T47D (cell line): ENCODE data around the gene LRIG1.

Experiments
- DNase-seq, 2 experiments: peaks; one replicate each; pipeline versions ENCODE4 v3.0.0 to v3.0.0-alpha.2; 2011 to 2012; ENCODE audit warnings: low read depth in 1 of 2, low spot score in 1 of 2
- JUND ChIP-seq: IDR thresholded peaks from 2 replicates; pipeline ENCODE4 v1.6.1; 2012; ENCODE audit warnings: low read depth
- in situ Hi-C: cut with HindIII; loops from 2 replicates; pipeline ENCODE4 v1.10.0; 2016; ENCODE audit warnings: low sequenced_read_pairs, low pct_unique_long_range_greater_than_20kb

The LRIG1 gene

DNA sequence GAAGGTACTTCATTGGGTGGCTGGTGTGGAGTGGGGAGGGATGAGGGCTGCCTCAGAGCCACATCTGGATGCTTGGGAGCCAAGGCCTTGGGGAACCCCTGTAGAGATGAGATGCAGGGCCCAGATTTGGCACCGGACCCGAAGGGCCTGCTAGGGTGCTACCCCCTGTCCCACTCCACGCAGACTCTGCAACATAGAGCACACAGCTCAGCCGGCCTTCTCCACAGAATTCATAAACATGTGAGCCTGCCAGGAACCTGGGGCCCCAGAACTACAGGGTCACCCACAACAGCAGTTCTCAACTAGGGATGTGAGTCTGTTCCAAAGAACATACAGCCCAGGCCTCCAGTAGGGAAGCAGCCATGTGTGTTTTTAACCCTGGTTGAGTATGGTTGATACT is 62.8 kb downstream of the LRIG1 start:
- TF ChIP-seq JUND = no peak
- in situ Hi-C loops = no loop called here
- no peak for DNase-seq

DNA sequence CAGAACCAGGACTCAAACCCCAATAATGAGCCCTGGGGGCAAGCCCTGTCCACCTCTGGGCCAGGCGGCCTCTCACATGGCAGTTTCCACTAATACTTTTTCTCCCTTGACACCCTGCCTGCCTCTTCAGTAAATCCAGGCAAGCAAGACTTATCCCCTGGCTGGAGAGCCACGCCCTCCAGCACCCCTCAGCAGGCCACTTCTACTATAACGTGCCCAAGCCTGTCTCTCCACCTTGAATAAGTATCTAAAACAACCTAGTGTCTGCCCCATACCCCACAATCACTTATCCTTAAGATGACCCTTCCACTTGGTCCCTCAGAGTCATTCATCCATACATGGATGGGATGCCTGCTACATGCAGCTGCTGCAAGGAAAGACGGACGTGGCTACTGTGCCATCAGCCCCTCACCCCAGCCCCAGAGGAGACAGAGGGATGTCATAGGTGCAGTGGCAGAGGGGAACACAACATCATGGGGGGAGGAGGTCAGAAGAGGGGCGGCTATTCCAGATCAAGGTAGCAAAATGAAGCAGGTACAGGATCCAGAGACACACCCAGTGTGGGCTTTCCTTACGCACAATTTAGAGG is 63.4 kb downstream of the LRIG1 start:
- in situ Hi-C loops = no loop called here
- no peak for DNase-seq
- no peak for TF ChIP-seq JUND

GRCh38 chr3:66435989-66436388 is 64.8 kb downstream of the LRIG1 start:
- DNase-seq = no peak
- in situ Hi-C loops = no loop called here
- no peak for TF ChIP-seq JUND

DNA sequence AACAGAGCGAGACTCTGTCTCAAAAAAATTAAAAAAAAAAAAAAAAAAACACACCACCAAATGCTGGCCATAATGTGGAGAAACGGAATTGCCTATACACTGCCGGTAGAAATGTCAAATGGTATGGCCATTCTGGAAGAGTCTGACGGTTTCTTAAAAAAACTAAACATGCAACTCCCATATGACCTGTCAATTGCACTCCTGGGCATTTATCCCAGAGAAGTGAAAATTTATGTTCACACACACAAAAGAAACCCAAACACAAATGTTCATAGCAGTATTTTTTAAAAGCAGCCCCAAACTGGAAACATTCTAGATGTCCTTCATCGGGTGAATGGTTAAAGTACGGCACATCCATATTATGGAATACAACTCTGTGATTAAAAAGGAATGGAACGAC is 66.1 kb downstream of the LRIG1 start:
- no peak for TF ChIP-seq JUND
- in situ Hi-C loops = no loop called here
- no peak for DNase-seq

DNA sequence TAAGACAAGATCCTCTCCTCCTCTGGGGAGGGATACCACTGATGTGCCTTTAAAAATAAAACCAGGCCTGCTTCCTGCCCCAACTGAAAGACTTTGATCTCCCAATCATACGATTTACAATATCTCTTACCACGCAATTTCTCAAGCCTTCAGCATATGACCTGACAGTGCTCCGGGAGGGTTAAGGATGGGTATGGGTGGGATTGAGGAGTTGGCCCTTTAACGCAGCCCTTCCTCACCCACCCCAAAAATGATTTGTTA is 67.4 kb downstream of the LRIG1 start:
- DNase-seq = no peak
- in situ Hi-C loops = no loop called here

DNA sequence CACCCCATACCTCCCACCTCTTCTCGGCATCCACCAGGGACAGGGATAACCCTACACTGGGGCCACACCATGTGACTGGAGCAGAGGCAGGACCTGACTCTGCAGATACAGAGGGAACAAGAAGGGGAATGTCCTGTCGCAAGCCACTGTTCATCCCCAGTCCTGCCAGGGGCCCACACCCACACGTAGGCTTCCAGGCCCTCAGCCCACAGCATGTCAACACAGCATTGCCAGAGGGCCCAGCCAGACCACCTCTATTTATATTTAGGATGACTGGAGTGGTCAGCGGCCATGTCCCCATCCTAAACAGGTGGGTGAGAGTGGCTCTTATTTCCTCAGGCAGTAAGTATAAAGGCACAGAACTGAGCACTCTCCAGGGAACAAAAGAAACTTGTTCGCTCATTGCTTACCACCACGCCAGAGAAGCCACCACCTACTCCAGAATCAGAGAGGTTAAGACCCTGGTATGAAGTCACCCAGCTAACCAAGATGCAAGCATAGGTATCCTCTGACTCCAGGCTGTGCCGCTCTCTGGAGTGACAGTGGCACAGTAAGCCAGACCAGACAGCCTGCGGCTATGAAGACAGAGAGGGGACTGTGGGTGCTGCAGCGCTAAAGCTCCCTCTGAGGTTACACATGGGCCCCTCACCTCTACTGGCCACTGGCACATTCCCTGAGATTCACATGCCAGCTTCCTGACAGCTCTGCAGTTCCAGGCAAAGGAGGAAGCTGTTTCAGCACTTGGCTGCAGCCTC is 67.9 kb downstream of the LRIG1 start:
- DNase-seq = no peak
- no peak for TF ChIP-seq JUND
- in situ Hi-C loops = no loop called here

More for the DNA sequence above, 67.4 kb downstream of the LRIG1 start:
- no peak for TF ChIP-seq JUND

DNA sequence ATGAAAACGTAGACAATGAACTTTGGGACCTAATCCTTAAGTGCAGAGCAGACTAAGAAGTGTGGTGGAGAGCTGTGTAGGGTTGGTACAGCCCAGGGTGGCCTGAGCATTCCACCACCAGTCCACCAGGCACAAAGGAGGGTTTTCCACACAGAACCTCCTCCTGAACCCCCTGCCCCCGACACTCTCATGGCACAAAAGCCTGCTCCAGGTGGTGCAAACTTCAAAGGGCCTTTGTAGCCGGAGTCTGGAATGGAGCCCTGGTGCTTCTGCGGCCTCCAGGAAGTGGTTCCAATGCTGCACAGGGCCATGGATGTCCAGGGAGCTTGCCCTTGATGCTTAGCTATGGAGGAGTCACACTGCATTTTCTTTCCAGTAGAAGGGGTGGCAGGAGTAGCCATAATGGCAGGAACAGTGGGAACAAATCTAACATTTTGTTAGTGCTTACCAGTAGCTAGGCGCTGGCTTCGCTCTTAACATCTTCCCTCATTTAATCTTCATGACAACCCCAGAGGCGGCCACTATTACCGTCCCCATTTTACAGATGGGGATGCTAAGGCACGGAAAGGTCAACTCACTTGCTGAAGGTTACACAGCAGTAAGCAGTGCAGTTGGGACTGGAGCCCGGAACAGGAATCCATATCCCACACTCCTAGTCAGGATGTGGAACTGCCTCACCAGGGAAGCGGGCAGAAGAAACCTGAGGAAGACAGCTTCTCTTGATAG is 68.6 kb downstream of the LRIG1 start:
- no peak for TF ChIP-seq JUND
- in situ Hi-C loops = no loop called here
- DNase-seq = no peak

DNA sequence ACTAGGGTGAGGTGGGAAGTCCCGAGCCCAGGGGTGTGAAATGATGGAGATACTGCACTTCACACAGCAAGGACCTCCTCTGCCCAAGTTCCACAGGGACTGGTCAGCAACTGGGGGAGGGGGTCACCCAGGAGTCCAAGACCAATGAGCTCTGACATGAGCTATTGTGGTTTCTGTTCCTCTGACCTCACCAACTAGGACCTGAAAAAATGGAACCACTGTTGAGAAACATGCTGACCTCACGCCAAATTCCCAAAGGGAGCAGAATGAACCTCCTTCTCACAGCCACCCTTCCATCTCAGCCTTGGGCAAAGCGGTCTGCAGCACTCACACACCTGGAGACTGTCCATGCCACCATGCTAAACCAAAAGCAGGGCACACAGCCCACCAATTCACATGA is 69.3 kb downstream of the LRIG1 start:
- no peak for DNase-seq
- in situ Hi-C loops = no loop called here
- no peak for TF ChIP-seq JUND

DNA sequence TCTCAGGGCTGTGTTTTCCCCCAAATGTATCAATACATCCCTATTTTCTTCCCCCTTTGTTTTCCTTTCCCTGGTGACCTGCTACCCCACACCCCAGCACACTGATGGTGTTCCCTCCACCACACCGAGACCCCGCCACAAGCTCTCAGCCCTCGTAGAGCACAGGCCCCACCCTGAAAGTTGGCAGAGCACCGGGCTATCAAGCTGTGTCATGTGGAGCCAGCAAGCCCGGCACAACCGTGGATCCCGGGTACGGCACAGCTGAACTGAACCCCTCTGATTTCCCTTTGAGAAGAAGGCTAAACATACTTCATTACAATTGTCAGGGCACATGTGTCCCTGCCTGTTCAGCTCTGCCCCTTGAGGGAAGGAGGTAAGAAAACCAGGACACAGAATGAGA is 69.9 kb downstream of the LRIG1 start:
- in situ Hi-C loops = no loop called here

GRCh38 chr3:66428733-66429132 is 72.1 kb downstream of the LRIG1 start:
- TF ChIP-seq JUND = peak; percentile 63
- DNase-seq = peak in 1 of 2 experiments; percentile 93
- in situ Hi-C loops = no loop called here

More for the DNA sequence above, 69.9 kb downstream of the LRIG1 start:
- TF ChIP-seq JUND = no peak
- DNase-seq = no peak

DNA sequence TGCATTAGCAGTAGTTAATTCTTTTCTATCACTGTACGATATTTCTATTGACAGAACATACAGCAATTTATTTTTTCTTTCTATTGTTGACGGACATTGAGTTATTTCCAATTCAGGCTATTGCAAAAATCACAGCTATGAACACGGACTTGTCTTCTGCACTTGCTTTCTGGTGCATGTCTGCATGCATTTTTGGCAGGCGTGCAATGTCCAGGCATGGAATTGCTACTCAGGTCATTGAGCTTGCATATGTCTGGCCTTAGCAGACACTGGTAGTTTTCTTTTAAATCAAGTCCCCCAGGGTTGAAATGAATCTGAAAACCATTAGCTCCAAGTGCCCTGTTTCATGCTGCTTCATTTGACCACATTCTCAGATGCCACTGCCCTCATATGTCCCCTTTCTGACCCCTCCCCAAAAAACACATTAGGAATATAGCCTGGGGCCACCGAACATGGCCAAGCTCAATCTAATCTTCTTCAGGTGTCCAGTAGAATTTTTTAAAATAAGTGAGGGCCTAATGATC is 72.8 kb downstream of the LRIG1 start:
- no peak for TF ChIP-seq JUND
- in situ Hi-C loops = no loop called here
- DNase-seq = no peak

DNA sequence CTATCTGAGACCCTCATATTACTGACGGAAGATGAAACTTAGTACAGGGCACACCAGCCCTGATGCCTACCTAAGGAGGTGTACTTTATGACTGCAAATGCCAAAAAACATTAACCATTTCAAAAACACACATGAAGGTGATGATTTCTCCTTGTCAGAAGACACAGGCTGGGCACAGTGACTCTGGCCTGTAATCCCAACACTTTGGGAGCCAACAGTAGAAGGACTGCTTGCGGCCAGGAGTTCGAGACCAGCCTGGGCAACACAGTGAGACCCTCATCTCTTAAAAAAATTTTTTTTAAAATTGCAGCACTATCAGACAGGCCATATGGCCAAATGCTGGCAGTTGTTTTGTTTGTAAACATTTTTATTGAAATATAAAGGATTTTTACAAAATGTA is 73.5 kb downstream of the LRIG1 start:
- no peak for DNase-seq
- TF ChIP-seq JUND = no peak
- in situ Hi-C loops = no loop called here

GRCh38 chr3:66426135-66426534 is 74.7 kb downstream of the LRIG1 start:
- in situ Hi-C loops = no loop called here
- no peak for DNase-seq
- TF ChIP-seq JUND = no peak
